Measurements from ENCODE around the gene BRD3. TPM values are rescaled to one million over a fixed set of nuclear protein-coding genes. Genes with fewer than 3 reads are reported as not detected.

Gene BRD3
- total RNA-seq, 1 experiment from 2014 or later: 40.7 TPM

DNA sequence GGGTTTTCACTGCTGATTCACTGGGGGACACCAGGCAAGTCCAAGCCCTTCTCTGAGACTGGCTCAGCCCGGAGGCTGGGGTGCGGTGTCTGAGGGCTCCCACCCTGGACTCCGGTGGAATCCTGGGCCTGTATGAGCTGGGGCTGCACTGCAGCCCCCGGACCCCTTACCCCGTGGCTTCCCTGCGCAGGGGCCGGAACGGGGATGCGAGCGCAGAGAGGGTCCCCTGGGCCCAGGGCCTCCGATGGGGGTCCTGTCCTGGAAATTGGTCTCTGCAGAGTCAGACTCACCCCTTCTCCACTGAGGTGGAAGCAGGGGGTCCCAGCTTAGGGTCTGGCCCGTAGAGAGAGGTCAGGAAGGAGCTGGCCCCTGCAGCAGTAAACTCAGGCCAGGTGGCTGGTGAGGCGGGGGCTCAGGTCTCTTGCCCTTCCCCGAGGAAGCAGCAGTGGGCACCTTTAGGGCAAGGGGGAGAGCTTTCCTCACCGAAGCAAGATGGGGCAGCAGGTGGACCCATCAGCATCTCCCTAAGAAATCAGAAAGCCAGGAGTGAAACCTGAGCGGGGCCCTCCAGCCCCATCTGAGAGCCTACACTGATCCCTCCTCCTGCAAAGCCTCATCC lies 74.1 kb downstream of the BRD3 start:
- H3K9me2 ChIP-seq (ENCODE audit: insufficient read depth): no peaks in the 10 kb centered on the region
- ChIA-PET CTCF (interaction anchor here (0.8 to 3.8 kb wide), 12 partner anchors 12 to 267 kb away, joined by 3 to 76 read pairs (median 6); partner anchors contain the start of genes BRD3OS and SARDH), POLR2A (interaction anchor here (1.0 to 1.1 kb wide), 2 partner anchors 31 to 211 kb away, joined by 4 to 9 read pairs; partner anchors contain the start of gene BRD3OS), RAD21 (ENCODE audit: low non-redundant PET in 1 of 2, low total read pairs in 2 of 2, uncharacterized antibody in 2 of 2, unreplicated experiment in 2 of 2) (interaction anchor here (0.7 to 2.6 kb wide), 4 partner anchors 31 to 211 kb away, joined by 5 to 13 read pairs (median 8); partner anchors contain the start of gene BRD3OS (in 1 of the 2))
- H4K20me1 ChIP-seq (ENCODE audit: insufficient read depth): no peaks in the 10 kb centered on the region
- peaks cover 19 to 40% of the 10 kb centered on the region in 2 experiments for H3K4me1 ChIP-seq (ENCODE audit: control insufficient read depth in 1 of 2, insufficient read depth in 2 of 2, low read length in 2 of 2)
- H3K4me2 ChIP-seq (ENCODE audit: low read length): peak overlapping the region; percentile 99
- ATAC-seq: no peak
- peaks cover 24% of the 10 kb centered on the region for H3K79me2 ChIP-seq (ENCODE audit: insufficient read depth, low read length)
- peak; percentile 12 for TF ChIP-seq POLR2A (IDR thresholded peaks at IDR 0.05; ENCODE audit: borderline replicate concordance, extremely low read depth, insufficient read depth, insufficient read length)
- TF ChIP-seq CBX3 (IDR thresholded peaks at IDR 0.05; ENCODE audit: low read depth): no peak
- no peaks in the 10 kb centered on the region for H3K36me3 ChIP-seq (ENCODE audit: control insufficient read depth in 1 of 2, insufficient read depth in 2 of 2, low read length in 2 of 2)
- peak overlapping the region; percentile 76 for H3K9ac ChIP-seq (ENCODE audit: low read length)
- peak overlapping the region; percentile 89 for H3K27ac ChIP-seq (ENCODE audit: low read depth, low read length)
- no peak overlapping the region for H2AFZ ChIP-seq (ENCODE audit: low read depth, low read length, poor library complexity, severe bottlenecking)
- peak overlapping the region; percentile 79 to 80 for H3K4me3 ChIP-seq (replicated peaks in 1 of 2; ENCODE audit: low read depth in 1 of 2, low read length in 2 of 2)
- no peaks in the 10 kb centered on the region for H3K27me3 ChIP-seq (ENCODE audit: insufficient read depth, low read length)
- no peak for DNase-seq (ENCODE audit: low read depth, low spot score)
- intact Hi-C loops (cut with micrococcal nuclease): loop anchor here (1.0 to 10.0 kb wide), 8 partner anchors 32 to 639 kb away; partner anchors contain the start of genes BRD3OS, SURF1 and SURF2
- H3K9me3 ChIP-seq (ENCODE audit: control insufficient read depth in 1 of 2, insufficient read depth in 1 of 2, low read depth in 1 of 2, low read length in 2 of 2): no peaks in the 10 kb centered on the region
- no TSS peak for BruUV-seq (replicated peaks)

GRCh38 chr9:133992780-133993634 lies 74.8 kb downstream of the BRD3 start:
- POLR2A ChIA-PET: interaction anchor here (1.0 to 1.1 kb wide), 2 partner anchors 32 to 210 kb away, joined by 4 to 9 read pairs; partner anchors contain the start of gene BRD3OS
- peak overlapping the region; percentile 45 for H2AFZ ChIP-seq (ENCODE audit: low read depth, low read length, poor library complexity, severe bottlenecking)
- TF ChIP-seq POLR2AphosphoS5 (IDR thresholded peaks at IDR 0.05; ENCODE audit: low read depth, low read length) (peak; percentile 37; the same call in 1 of the 2 replicates), SP1 (IDR thresholded peaks at IDR 0.05; ENCODE audit: low read depth) (no peak), EGR1 (IDR thresholded peaks at IDR 0.05; ENCODE audit: low read depth) (no peak), ZFX (IDR thresholded peaks at IDR 0.05) (no peak; the same call in 1 of the 2 replicates), YY1 (IDR thresholded peaks at IDR 0.05; ENCODE audit: extremely low read depth, insufficient replicate concordance, low read depth, low read length) (no peak), ELF1 (IDR thresholded peaks at IDR 0.05; ENCODE audit: borderline replicate concordance, low read depth) (no peak), EZH2 (IDR thresholded peaks at IDR 0.05) (no peak), POLR2A (IDR thresholded peaks at IDR 0.05; ENCODE audit: borderline replicate concordance, extremely low read depth, insufficient read depth, insufficient read length) (peak; percentile 41), SIN3A (IDR thresholded peaks at IDR 0.05; ENCODE audit: low read depth) (no peak), ZNF274 (IDR thresholded peaks at IDR 0.05; ENCODE audit: low read depth, low read length) (no peak), SRF (IDR thresholded peaks at IDR 0.05; ENCODE audit: low read depth) (no peak), CEBPB (IDR thresholded peaks at IDR 0.05; ENCODE audit: low read depth) (no peak)
- TF ChIP-seq, protein P1, sequence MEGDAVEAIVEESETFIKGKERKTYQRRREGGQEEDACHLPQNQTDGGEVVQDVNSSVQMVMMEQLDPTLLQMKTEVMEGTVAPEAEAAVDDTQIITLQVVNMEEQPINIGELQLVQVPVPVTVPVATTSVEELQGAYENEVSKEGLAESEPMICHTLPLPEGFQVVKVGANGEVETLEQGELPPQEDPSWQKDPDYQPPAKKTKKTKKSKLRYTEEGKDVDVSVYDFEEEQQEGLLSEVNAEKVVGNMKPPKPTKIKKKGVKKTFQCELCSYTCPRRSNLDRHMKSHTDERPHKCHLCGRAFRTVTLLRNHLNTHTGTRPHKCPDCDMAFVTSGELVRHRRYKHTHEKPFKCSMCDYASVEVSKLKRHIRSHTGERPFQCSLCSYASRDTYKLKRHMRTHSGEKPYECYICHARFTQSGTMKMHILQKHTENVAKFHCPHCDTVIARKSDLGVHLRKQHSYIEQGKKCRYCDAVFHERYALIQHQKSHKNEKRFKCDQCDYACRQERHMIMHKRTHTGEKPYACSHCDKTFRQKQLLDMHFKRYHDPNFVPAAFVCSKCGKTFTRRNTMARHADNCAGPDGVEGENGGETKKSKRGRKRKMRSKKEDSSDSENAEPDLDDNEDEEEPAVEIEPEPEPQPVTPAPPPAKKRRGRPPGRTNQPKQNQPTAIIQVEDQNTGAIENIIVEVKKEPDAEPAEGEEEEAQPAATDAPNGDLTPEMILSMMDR (IDR thresholded peaks at IDR 0.05 in 2 of 3, conservative IDR thresholded peaks at IDR 0.05 in 1 of 3; ENCODE audit: borderline replicate concordance in 1 of 3, insufficient read depth in 1 of 3, low read depth in 2 of 3, low read length in 2 of 3): peak in 2 of 3 experiments; percentile 48 to 50; a peak in 4 of 6 replicates

More at GRCh38 chr9:133992780-133993634, 74.8 kb downstream of the BRD3 start:
- CTCF ChIA-PET: interaction anchor here (0.8 to 3.8 kb wide), 12 partner anchors 12 to 266 kb away, joined by 3 to 76 read pairs (median 6); partner anchors contain the start of genes BRD3OS and SARDH
- Histone ChIP-seq H3K27ac (ENCODE audit: low read depth, low read length) (peak overlapping the region; percentile 89), H3K4me1 (ENCODE audit: control insufficient read depth in 1 of 2, insufficient read depth in 2 of 2, low read length in 2 of 2) (peaks cover 19 to 40% of the 10 kb centered on the region in 2 experiments), H3K79me2 (ENCODE audit: insufficient read depth, low read length) (peaks cover 32% of the 10 kb centered on the region), H3K9ac (ENCODE audit: low read length) (peak overlapping the region; percentile 76), H3K27me3 (ENCODE audit: insufficient read depth, low read length) (no peaks in the 10 kb centered on the region), H3K9me2 (ENCODE audit: insufficient read depth) (no peaks in the 10 kb centered on the region), H4K20me1 (ENCODE audit: insufficient read depth) (no peaks in the 10 kb centered on the region), H3K36me3 (ENCODE audit: control insufficient read depth in 1 of 2, insufficient read depth in 2 of 2, low read length in 2 of 2) (no peaks in the 10 kb centered on the region), H3K4me2 (ENCODE audit: low read length) (peak overlapping the region; percentile 99), H3K9me3 (ENCODE audit: control insufficient read depth in 1 of 2, insufficient read depth in 1 of 2, low read depth in 1 of 2, low read length in 2 of 2) (no peaks in the 10 kb centered on the region), H3K4me3 (replicated peaks in 1 of 2; ENCODE audit: low read depth in 1 of 2, low read length in 2 of 2) (peak overlapping the region; percentile 79 to 80)
- DNase-seq (ENCODE audit: low read depth, low spot score): peak; percentile 43
- intact Hi-C loops (cut with micrococcal nuclease): loop anchor here (1.0 to 10.0 kb wide), 5 partner anchors 32 to 638 kb away; partner anchors contain the start of genes BRD3OS, SURF1 and SURF2
- peak; percentile 70 for ATAC-seq
- TSS peak; percentile 87 for BruUV-seq (replicated peaks)
- RAD21 ChIA-PET (ENCODE audit: low non-redundant PET in 1 of 2, low total read pairs in 2 of 2, uncharacterized antibody in 2 of 2, unreplicated experiment in 2 of 2): interaction anchor here (0.7 to 2.6 kb wide), 4 partner anchors 32 to 211 kb away, joined by 5 to 13 read pairs (median 8); partner anchors contain the start of gene BRD3OS (in 1 of the 2)

All from HCT116 (cell line).